Inferior parietal cortex (tissue), 1 donor: ENCODE measurements around the gene CBX8.

Source experiments
- DNase-seq: peaks from one replicate; pipeline ENCODE4 v3.0.0-alpha.2; 2016; ENCODE audit errors: extremely low spot score

CBX8 gene

DNA sequence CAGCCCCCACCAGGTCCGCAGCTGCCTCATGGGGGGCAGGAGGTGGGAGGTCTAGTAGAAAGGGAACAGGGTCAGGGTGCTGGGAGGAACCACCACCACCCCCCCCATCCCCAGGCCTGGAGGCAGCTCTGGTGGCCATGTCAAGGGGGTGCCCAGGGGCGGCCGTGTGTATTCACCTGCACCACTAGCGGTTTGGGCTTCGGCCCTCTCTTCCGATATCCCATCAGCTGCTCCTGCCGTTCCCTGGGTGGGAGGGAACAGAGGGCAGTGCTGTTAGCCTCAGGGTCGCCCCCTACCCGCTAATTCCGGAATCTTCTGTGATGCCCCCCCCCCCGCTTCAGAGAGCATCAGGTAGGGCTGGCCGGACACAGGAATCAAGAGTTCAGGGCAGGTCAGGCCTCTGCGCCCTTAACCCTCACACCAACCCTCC lies 38.6 kb upstream of the CBX8 start:
- no peak for DNase-seq

DNA sequence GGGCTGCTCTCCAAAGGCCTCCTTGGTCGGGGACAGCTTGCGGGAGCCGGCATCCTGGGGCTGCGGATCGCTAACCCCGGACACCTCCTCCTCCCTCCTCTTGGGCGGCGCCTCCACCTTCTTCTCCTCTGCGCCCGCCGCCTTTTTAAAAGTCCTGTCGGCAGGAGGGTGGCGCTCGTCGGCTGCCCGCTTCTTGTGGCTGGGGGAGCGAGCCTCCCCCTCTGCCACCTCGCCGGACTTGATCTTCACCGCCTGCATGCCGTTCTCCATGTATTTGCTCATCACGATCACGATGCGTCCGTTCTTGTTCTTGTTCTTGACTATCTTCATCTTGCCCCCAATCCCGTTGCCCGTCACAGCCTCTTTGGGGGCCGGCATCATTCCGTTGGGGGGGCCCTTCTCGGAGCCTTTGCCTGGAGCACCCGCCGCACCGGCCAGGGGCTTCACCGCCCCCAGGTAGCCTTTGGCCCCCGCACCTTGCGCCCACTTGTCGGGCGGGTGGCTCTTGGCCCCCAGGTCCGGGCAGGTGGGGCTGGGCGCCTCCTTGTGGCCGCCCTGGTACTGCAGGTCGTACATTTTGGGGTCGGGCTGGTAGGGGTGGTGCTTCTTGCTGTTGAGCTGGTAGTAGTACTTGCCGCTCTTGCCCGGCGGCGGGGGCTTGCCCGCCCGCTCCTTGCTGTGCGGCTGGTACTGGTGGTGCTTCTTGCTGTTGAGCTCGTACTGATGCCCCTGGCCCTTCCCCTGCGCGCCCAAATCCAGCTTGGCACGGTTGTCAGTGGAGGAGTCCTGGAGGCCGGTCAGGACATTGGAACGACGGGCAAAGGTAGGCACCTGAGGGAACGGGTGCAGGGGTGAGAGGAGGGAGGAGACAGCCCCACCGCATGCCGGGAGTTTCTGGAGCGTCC lies 37.9 kb upstream of the CBX8 start:
- no peak for DNase-seq

DNA sequence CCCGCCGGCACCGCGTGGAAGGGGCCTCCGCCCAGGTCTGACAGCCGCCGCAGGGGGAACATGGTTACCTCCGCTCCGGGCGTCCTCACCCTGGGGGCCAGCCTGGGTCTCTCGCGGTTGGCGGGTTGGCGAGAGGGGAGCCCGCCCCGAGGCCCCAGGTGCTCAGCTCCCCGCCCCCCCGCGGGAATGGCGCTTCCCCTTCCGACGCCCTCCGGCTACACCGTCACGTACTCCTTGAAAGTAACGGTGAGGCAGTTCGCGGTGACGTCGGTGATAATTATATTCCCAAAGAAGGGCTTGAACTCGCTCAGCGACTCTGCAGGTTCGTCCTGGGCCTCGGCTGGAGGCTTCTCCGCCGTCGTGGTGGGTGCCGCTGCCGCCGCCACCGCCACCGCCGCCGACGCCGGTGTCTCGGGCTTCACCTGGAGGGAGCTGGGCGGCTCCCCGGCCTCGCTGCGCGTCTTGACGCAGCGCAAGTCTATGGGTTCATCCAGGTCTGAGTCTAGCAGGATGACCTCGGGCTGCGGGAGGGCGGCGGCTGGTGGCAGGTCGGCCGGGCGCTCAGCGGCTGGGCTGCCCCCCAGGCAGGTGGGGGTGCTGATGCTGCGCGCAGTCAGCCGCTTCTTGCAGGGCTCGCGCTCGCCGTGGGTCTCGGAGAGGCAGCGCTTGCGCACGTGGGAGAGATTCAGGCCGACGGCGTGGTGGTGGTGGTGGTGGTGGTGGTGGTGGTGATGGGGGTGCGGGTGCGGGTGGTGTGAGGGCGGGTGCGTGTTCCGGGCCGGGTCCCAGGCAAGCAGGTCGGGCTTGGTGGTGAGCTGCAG lies 37.1 kb upstream of the CBX8 start:
- DNase-seq, result no peak

DNA sequence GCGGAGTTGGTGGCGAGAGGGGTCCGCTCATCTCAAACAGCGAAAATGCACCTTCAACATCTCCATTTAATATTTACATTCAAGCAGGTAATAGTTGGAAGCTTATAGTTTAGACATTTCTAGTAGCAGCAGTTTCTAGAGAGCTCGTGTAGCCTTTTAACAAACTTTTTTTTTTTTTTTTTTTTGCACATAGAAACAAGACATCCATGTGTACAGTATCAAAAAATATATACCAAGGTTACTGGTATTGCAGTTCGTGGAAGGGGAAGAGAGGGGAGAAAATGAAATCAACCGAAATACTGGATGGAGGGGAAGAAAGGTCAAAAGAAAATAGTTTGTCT lies 36.2 kb upstream of the CBX8 start:
- no peak for DNase-seq

- no peak for DNase-seq
Observed at GRCh38 chr17:79832218-79833109, 35.6 kb upstream of the CBX8 start.

DNA sequence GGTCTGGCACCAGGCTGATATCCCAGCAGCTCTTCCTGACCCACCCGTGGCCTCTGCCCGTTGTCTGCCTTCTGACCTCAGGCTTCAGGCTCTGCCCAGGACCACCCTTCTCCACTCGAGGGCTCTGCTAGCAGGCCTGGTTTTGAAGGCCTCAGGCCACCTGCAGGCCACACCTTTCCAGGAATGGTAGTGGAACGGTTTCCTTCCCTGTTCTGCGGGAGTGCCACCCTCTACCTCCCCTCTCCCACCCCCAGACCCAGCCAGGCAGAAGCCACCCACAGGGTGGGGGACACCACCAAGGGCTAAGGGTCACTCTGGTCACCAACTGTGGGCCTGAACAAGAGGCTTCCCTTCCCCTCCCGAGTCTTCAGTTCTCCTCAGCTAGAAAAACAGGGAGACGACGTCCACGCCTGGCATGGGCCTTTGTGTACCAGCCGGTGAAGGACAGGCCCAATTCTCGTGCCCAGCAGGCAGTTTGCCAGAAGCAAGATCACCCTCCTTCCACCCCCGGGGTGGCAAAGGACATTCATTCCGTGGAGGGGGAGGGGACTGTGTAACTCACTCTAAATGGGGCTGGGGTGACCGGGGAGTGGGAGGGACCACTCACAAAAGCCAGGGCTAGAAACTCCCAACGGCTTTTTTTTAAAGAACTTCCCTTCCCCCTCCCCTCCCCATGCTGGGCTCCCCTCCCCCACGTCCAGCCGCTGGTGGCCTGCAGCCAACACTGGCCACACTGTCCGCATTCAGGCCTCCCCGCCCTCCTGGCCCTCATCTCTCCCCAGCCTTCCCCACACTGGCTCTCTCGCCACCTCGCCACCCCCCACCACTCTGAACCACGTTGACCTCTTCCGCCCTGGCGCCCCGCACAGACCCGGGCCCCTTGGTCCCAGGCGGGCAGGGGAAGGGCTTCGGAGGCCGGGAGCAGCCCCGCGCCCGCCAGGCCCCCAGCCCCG lies 34.7 kb upstream of the CBX8 start:
- peak; percentile 57 for DNase-seq

DNA sequence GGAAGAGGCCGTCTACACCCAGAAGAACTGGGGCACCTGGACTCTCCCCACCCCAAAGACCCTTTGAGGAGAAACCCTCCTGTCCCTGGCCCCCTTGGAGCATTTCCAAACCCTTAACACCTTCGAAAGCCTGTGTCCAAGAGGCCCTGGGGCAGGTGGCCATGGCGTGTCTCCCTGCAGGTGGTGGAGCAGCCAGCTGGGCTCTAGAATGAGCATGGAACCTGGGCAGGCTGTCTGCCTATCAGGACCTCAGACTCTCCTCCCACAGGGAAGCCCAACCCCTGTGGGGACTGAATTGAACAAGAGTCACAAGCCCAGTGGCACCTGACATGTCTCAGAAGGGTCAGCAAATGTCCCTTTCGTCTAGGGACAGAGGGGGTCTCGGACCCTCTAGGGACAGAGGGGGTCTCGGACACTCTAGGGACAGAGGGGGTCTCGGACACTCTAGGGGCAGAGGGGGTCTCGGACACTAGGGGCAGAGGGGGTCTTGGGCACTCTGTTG lies 33.9 kb upstream of the CBX8 start:
- no peak for DNase-seq

- DNase-seq, result no peak
Observed at GRCh38 chr17:79830303-79830702, 33.4 kb upstream of the CBX8 start.

DNA sequence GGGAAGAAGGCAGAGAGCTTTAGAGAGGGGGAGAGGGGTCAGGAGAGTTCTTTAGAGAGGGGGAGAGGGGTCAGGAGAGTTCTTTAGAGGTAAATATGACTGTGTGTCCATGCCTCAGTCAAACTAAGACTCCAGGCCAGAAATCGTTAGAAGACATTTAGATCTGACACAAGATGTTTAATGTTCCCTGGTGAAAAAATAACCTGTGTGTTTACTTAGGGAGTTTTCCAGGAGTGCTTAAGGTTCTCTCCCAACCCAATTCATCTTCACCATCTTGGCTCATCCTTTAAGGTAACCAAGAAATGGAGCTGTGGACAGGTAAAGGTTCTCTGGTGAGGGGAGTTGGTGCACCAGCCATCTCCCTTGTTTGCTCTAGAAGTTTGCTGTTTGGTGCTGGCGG lies 32.6 kb upstream of the CBX8 start:
- no peak for DNase-seq

GRCh38 chr17:79829004-79829403 lies 32.1 kb upstream of the CBX8 start:
- DNase-seq, result no peak

DNA sequence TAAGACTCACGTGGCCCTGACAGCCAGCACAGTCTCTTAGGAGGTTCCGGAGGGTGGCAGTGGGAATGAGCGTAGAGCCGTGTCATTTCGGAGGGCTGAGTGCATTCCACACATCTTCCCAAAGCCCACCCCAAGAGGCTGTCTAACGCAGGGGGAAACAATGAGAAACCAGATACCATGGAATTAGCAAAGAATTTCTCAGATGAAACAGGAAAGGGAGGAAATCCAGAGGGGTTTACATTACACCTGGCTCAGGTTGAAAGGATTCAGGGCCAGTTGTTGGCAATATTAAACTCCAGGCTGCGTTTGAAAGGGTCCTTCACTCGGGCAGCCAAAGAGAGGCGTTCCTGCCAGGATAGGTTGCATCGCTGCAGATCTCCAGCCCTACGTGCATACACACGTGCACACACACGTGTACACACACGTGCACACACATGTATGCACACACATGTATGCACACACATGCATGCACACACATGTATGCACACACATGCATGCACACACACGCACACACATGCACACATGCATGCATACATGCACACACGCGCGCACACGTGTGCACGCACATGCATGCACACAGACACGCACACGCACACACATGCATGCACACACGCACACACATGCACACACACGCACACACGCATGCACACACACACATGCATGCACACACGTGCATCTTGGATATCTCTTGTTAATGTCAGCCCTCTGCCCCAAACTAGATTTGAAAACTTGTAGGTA lies 30.1 kb upstream of the CBX8 start:
- DNase-seq, result no peak

DNA sequence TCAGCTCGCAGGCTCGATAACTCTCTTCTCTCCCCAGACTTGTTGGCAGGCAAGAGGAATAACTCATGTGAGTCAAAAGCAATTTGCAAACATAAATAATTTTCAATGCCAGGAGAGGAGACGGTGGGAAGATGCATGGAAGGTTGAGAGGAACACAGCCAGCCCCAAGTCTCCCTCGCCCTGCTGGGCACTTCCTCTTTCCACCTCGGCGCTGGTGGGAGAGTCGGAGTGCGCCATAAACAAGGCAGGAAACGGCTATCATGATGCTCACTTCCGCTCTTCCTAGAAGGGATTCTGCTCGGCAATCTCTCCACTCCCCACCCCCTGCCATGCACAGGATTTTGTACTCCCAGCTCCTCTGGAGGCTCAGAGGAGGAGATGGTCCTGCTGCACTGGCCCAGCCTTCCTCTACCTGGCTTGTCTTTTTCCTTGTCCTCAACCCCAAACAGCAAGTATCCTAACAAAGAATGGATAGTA lies 29.4 kb upstream of the CBX8 start:
- DNase-seq, result no peak

- no peak for DNase-seq
Observed at GRCh38 chr17:79825580-79825921, 28.7 kb upstream of the CBX8 start.

DNA sequence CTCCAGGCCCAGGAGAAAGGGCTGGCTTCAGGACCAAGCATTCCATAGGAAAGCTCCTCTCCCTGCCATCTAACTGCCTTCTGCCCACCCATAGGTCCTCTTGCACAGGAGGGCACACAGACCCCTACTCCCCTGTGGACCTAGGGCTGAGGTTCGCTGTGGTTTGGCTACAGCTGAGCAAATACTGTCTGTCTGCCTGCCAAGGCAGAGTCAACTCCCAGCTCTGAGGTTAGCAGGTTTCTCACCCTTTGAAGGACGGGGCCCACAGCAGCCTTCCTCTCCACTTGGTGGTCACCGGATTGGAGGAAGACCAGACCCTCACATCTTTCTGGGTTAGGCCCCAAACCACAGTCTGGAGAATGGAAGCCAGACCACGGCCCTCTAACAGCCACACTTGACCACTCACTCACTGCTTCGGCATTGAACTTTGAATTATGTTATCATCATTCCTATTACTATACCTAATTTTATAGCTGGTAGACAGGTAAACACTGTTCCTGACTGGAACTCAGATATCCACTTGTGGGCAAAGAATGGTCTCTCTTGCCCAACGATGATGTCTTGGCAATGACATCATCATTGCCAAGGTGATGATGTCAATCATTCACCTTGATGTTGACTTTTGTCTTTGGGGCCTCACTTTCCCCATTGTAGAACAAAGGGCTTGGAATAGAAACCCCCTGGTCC lies 28.2 kb upstream of the CBX8 start:
- no peak for DNase-seq

- no peak for DNase-seq
Observed at GRCh38 chr17:79824234-79824633, 27.4 kb upstream of the CBX8 start.

- no peak for DNase-seq
Observed at GRCh38 chr17:79822583-79823124, 25.8 kb upstream of the CBX8 start.

DNA sequence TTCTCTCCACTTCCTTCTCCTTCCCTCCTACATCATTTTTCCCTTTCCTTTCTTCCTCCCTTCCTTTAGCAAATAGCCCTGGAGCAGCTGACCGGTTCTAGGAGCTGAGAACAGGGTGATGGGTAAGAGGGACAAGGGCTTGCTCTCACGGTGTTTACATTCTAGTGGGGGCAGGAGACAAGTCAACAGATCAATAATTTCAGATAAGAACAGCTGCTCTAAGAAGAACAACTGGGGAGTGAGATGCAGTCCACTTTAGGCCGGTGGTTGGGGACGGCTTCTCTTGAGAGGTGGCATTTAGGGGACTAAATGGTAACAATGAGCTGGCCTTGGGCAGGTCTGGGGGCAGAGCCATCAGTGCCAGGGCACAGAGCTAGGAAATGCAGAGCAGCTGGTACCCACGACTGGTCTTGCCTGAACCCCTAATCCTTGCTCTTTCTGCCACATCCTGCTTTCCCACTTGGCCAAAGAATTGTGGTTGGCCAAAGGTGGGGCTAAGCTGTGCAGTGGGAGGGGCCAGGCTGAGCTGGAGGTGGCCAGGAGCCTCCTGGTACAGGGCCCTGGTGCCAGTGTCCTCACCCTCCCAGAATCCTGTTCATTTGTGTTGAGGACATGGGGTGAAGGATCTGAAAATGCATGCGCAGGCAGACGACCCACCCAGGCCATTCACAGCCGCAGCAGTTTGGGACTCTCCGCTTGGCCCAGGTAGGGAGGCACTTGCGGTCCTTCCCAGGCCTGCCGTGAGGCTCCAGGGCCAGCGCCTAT lies 24.6 kb upstream of the CBX8 start:
- DNase-seq, result no peak

DNA sequence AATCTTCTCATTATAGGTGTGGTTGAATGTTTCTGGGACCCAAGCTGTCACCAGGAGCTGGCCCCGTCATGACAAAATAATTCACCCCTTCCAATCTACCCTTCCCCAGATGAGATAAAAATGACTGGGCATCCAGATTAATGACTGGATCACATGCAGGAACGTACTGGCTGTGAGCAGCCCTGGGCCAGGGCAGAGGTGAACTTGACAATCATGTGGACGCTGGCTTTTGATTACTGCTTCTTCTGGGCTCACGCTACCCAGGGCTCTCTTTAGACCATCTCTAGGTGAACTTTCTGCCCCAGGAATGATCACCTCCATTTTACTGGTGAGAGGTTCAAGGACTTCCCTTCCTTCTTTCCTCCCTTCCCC lies 24.1 kb upstream of the CBX8 start:
- DNase-seq, result no peak
